Vagina (tissue), 2 donors: ENCODE results near the gene SCAMP4. TPM values are rescaled to one million over a fixed set of nuclear protein-coding genes. Genes with fewer than 3 reads are reported as not detected.

Source experiments
- DNase-seq, 2 donors: peaks; one replicate each; pipeline ENCODE4 v3.0.0-alpha.2; 2017; ENCODE audit errors: extremely low spot score in 2 of 2
- H3K27ac ChIP-seq: fragments of 200-600 bp; sonication (generic); one replicate; pipeline ENCODE4 v1.5.1; 2019
- H3K27me3 ChIP-seq: fragments of 200-600 bp; sonication (generic); one replicate; pipeline ENCODE4 v1.5.1; 2019
- H3K36me3 ChIP-seq, 2 donors: fragments of 200-600 bp; sonication (generic); one replicate each; pipeline ENCODE4 v1.5.1; 2017 to 2019
- H3K4me1 ChIP-seq: fragments of 200-600 bp; sonication (generic); one replicate; pipeline ENCODE4 v1.5.1; 2019
- H3K4me3 ChIP-seq, 2 donors: fragments of 200-600 bp; sonication (generic); 1 replicate in 1 of 2; 2 replicates in 1 of 2; pipeline ENCODE4 v1.5.1; 2016 to 2019
- H3K9me3 ChIP-seq: fragments of 200-600 bp; sonication (generic); one replicate; pipeline ENCODE4 v1.5.1; 2019
- CTCF ChIP-seq, 3 experiments: fragments of 450-650 bp in 2 of 3; fragments of 200-600 bp in 1 of 3; sonication (generic) in 1 of 3; IDR thresholded peaks; one replicate each; pipeline ENCODE4 v1.5.1; 2017 to 2019; ENCODE audit warnings: antibody characterized with exemption in 3 of 3, mild to moderate bottlenecking in 2 of 3, moderate library complexity in 2 of 3
- POLR2A ChIP-seq, 2 donors: fragments of 450-650 bp; IDR thresholded peaks; one replicate each; pipeline ENCODE4 v1.6.1; 2017; ENCODE audit warnings: antibody characterized with exemption in 2 of 2, mild to moderate bottlenecking in 2 of 2, moderate library complexity in 2 of 2
- POLR2AphosphoS5 ChIP-seq, 2 donors: sonication (generic); formaldehyde crosslinking; IDR thresholded peaks; one replicate each; pipeline ENCODE4 v1.9.0; 2017; ENCODE audit warnings: antibody characterized with exemption in 2 of 2, mild to moderate bottlenecking in 2 of 2, low read depth in 1 of 2; ENCODE audit not compliant: insufficient read depth in 1 of 2
- intact Hi-C: fragments of 100-400 bp; cut with DNase I; formaldehyde crosslinking; loops from one replicate; pipeline ENCODE4 v1.15.1; 2023
- total RNA-seq: library from RNA; depleted of rRNA; stranded (reverse); fragments of >200 nt; gene quantifications from one replicate; pipeline ENCODE4 v1.2.3, GENCODE V29; 2016

Gene SCAMP4
- total RNA-seq, 1 donor from 2014 or later = 51.3 TPM

GRCh38 chr19:1867349-1867724, 37.9 kb upstream of the SCAMP4 start:
- DNase-seq = no peak
- intact Hi-C loops = no loop called here
- Histone ChIP-seq H3K9me3 (no peaks in the 10 kb centered on the region), H3K27me3 (no peaks in the 10 kb centered on the region), H3K36me3 (no peaks in the 10 kb centered on the region), H3K27ac (no peak overlapping the region), H3K4me3 (no peak overlapping the region), H3K4me1 (peaks cover 21% of the 10 kb centered on the region)
- no peak for TF ChIP-seq POLR2AphosphoS5 (IDR thresholded peaks at IDR 0.05; ENCODE audit: insufficient read depth in 1 of 2, low read depth in 1 of 2)
- TF ChIP-seq CTCF (IDR thresholded peaks at IDR 0.05) = no peak
- no peak for TF ChIP-seq POLR2A (IDR thresholded peaks at IDR 0.05)

DNA sequence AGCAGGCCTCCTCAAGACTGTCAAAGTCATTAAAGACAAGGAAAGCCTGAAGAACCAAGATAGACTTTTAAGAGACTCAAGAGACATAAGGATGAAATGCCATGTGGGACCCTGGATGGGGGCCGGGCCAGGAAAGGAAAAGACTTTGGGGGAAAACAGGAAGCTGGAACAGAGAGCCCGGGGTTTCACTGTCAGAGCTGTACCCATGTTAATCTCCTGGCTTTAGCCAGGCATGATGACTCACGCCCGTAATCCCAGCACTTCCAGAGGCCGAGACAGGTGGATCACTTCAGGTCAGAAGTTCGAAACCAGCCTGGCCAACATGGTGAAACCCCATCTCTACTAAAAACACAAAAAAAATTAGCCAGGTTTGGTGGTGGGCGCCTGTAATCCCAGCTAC, 36.2 kb upstream of the SCAMP4 start:
- TF ChIP-seq CTCF (IDR thresholded peaks at IDR 0.05) = no peak
- TF ChIP-seq POLR2AphosphoS5 (IDR thresholded peaks at IDR 0.05; ENCODE audit: insufficient read depth in 1 of 2, low read depth in 1 of 2) = no peak
- no peak for TF ChIP-seq POLR2A (IDR thresholded peaks at IDR 0.05)
- no peak overlapping the region for H3K4me3 ChIP-seq
- H3K27me3 ChIP-seq = no peaks in the 10 kb centered on the region
- H3K9me3 ChIP-seq = no peaks in the 10 kb centered on the region
- no peak for DNase-seq
- H3K36me3 ChIP-seq = no peaks in the 10 kb centered on the region
- no peak overlapping the region for H3K27ac ChIP-seq
- H3K4me1 ChIP-seq = peaks cover 35% of the 10 kb centered on the region
- intact Hi-C loops = no loop called here

DNA sequence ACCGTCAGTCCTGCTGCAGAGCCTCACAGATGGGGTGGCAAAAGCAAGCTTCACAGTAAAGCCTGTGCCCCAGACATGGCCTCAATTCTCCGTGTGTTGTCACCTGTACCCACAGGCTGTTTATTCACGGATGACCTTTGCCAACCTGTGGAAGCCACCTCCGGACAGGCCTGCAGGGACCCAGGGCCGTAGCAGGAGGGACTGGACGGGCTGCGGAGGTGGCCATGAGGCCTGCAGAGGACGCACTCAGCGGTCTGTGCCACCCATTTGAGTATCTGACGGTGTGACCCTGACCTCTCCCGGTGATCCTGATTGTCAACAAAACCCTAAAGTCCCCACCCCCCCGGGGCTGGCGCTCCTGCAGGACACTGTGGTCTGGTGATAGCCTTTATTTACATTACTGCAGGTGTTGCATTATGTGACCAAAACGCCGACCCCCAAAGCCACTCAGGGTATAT, 34.0 kb upstream of the SCAMP4 start:
- no peaks in the 10 kb centered on the region for H3K27me3 ChIP-seq
- intact Hi-C loops = loop anchor here (10.0 kb wide), 1 partner anchor 144 kb away; the partner anchor contains the start of gene BTBD2
- no peak overlapping the region for H3K27ac ChIP-seq
- H3K36me3 ChIP-seq = no peaks in the 10 kb centered on the region
- peaks cover 43% of the 10 kb centered on the region for H3K4me1 ChIP-seq
- no peaks in the 10 kb centered on the region for H3K9me3 ChIP-seq
- no peak for DNase-seq
- TF ChIP-seq CTCF (IDR thresholded peaks at IDR 0.05) (no peak), POLR2A (IDR thresholded peaks at IDR 0.05) (no peak), POLR2AphosphoS5 (IDR thresholded peaks at IDR 0.05; ENCODE audit: insufficient read depth in 1 of 2, low read depth in 1 of 2) (no peak)
- no peak overlapping the region for H3K4me3 ChIP-seq

DNA sequence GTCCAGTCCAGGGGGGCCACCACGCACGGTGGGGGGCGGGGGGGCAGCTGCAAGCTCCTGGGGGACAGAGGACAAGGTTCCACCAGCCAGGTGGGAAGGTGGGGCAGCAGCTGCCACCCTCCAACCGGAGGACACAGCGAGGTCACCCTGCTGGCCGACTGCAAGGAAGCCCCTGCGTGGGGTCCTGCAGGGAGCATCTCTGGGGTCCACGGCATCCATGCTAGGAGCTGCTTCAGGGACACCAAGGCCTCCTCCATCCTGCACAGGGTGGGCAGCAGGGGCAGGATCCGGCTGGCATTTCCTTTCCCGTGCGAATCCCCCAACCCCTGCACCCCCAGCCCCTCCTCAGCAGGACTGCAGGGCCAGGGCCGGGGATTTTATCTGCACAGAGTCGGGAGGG, 33.6 kb upstream of the SCAMP4 start:
- no peak for TF ChIP-seq POLR2AphosphoS5 (IDR thresholded peaks at IDR 0.05; ENCODE audit: insufficient read depth in 1 of 2, low read depth in 1 of 2)
- no peak for TF ChIP-seq CTCF (IDR thresholded peaks at IDR 0.05)
- no peak for TF ChIP-seq POLR2A (IDR thresholded peaks at IDR 0.05)
- H3K4me3 ChIP-seq = no peak overlapping the region
- no peaks in the 10 kb centered on the region for H3K9me3 ChIP-seq
- intact Hi-C loops = loop anchor here (10.0 kb wide), 1 partner anchor 143 kb away; the partner anchor contains the start of gene BTBD2
- DNase-seq = no peak
- no peaks in the 10 kb centered on the region for H3K36me3 ChIP-seq
- H3K27ac ChIP-seq = no peak overlapping the region
- H3K27me3 ChIP-seq = no peaks in the 10 kb centered on the region
- H3K4me1 ChIP-seq = peaks cover 47% of the 10 kb centered on the region

DNA sequence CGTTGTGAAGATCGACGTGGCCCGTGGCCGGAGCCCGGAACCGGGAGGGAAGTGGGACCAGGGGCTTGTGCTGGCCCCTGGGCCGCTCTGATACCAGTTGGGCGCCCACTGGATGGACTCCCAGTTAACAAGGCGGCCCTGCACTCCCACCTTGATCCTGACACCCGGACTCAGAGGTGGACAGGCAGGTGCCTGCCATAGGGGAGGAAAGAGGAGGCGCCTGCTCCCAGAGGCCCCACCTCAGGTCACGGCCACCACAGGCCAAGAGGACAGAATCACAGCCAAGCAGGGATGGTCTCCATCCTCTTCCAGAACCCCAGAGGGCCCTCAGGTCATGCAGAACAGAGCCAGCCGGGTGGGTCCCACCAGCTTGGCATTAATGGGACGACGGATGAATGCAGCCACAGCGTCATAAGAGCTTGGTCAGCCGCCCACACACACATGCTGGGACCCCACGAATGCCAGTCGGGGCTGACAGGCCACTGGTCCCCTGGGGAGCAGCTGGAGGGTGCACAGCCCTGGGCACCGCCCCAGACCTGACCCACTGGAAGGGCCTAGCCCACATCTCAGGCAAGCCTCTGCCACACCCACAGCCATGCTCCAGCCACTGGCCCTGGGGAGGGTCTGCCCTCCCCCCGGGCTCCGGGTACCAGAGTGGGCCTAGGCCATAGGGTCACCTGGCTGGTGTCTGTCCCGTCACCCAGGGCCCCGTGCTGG, 32.2 kb upstream of the SCAMP4 start:
- no peak for DNase-seq
- H3K36me3 ChIP-seq = no peaks in the 10 kb centered on the region
- intact Hi-C loops = loop anchor here (10.0 kb wide), 1 partner anchor 142 kb away; the partner anchor contains the start of gene BTBD2
- peak overlapping the region; percentile 48 for H3K27ac ChIP-seq
- no peaks in the 10 kb centered on the region for H3K9me3 ChIP-seq
- TF ChIP-seq CTCF (IDR thresholded peaks at IDR 0.05) = no peak
- no peak for TF ChIP-seq POLR2AphosphoS5 (IDR thresholded peaks at IDR 0.05; ENCODE audit: insufficient read depth in 1 of 2, low read depth in 1 of 2)
- TF ChIP-seq POLR2A (IDR thresholded peaks at IDR 0.05) = no peak
- H3K4me3 ChIP-seq = peak overlapping the region; percentile 1 to 37
- H3K27me3 ChIP-seq = no peaks in the 10 kb centered on the region
- peaks cover 51% of the 10 kb centered on the region for H3K4me1 ChIP-seq
